Forelimb muscle (tissue), 1 donor: ENCODE results near the gene ZNF598. TPM values are rescaled to one million over a fixed set of nuclear protein-coding genes. Genes with fewer than 3 reads are reported as not detected.
"Not testable (repeated sequence)": the region's sequence is repeated elsewhere in the genome, so short reads cannot be mapped to it uniquely, and the experiment has no call there.

Experiments
- DNase-seq: peaks from one replicate; pipeline ENCODE4 v3.0.0-alpha.2; 2013; ENCODE audit warnings: low read depth
- polyA plus RNA-seq: library from polyadenylated mRNA; unstranded; fragments of 120-200 nt; gene quantifications from one replicate; pipeline ENCODE4 v1.2.1, GENCODE V29; 2013; ENCODE audit not compliant: insufficient read length

ZNF598 gene
- polyA plus RNA-seq, 1 donor, result 24.9 TPM

DNA sequence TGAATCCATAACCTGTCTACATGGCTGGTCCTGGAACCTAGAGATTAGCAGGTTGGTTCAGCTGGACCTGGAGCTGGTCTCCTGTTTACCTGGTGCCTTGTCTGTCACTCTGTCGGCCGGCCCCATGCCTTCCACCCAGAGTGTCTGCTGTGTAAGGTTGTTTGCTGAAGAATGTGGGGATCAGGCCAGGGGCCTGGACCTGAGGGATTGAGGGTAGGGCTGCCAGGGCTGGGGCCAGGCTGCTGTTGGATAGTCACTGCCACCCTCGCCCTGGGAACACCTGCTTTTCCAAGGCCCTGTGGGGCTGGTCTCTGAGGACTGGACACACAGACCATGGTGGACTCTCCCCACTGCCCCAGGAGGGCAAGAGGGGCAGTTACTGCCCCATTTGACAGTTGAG, 18.5 kb upstream of the ZNF598 start:
- no peak for DNase-seq

DNA sequence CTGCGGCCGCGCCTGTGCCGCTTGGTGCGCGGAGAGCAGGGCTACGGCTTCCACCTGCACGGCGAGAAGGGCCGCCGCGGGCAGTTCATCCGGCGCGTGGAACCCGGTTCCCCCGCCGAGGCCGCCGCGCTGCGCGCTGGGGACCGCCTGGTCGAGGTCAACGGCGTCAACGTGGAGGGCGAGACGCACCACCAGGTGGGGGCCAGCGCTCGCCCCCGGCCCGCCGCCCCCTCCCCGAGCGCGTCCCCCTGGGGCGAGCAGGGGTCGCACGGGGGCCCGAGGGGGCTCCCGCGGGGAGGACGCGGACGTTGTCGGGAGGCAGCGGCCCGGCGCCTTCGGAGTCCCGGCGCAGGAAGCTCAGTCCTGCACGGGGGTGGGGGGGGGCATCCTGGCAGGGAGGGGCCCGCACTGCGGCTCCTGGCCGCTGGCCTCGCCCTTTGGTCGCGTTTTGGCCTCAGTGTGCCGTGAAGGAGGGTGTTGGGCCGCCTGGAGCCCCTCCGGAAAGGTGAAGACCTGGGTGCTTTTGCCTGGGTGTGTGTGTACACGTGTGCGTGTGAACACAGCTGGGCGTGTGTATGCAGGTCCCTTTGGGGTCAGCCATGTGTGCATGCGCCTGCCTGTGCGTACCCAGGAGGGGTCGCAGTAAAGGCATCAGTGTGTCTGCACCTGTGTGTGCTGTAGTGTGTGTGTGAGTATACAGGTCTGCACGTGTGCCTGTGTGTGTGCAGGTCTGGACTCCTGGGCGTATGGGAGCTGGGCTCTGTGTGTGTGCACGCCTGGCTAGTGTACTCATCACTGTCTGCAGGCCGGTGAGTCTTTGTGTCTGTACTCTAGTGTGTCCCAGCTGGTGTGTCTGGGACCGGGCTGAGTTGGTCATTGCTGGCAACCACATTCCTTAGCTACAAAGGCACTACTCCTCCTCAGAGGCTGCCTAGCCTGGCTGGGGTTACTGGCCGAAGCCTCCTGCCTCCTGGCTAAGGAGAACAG, 17.7 kb upstream of the ZNF598 start:
- no peak for DNase-seq

DNA sequence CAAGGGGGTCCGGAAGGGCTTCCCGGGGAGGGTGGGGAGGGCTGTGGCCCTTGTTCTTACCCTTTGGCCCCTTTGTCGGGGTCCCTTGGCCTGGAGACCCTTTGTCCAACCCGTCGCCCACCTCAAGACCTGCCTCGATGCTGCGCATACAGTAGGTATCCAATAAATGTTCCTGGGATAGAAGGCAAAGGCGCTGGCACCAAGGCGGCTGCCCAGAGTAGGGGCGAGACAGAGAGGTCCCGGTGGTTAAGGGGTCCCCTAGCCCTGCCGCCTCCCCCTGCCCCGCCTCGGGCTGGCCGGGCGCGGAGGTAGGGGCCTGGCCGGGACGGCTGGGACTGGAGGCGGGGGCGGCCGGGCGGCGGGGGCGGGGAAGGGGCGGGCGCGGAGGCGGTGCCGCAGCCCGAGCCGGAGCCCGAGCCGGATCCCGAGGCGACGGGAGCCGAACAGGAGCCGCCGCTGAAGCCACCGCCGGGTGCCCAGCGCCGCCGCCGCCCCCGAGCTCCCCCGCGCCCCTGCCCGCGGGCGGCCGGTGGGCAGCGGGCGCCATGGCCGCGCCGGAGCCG, 16.9 kb upstream of the ZNF598 start, which contains the start of gene NHERF2:
Gene NHERF2 (plus strand): TSS at position 442 of the 563 bp plus-strand sequence. CDS start 104 bp downstream, at position 546.
- DNase-seq, result no peak

DNA sequence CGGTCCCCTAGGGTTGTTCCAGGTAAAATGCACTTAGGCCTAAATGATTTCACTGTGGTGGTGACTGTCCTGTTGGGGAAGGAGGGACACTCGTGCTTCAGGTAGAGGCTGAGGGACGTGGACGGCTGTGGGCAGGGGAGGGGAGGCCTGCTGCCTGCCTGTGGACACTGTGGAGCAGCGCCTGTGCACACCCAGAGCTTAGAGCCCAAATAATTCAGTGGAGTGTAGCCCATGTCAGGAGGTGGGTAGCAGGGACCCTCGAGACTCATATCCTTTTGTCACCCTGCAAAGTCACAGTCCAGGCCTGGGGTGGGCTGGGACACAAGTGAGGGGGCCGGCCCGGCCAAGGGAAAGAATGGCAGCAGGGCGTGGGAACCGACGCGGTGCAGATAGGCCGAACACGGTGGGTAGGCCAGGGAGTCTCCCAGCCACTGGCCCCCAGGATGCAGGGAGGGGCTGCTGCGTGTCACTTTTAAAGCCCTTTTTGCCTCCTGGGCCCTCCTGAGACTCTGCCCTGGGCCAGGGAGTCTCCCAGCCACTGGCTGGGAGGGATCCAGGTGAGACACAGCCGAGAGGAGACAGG, 16.3 kb upstream of the ZNF598 start:
- DNase-seq, result no peak

DNA sequence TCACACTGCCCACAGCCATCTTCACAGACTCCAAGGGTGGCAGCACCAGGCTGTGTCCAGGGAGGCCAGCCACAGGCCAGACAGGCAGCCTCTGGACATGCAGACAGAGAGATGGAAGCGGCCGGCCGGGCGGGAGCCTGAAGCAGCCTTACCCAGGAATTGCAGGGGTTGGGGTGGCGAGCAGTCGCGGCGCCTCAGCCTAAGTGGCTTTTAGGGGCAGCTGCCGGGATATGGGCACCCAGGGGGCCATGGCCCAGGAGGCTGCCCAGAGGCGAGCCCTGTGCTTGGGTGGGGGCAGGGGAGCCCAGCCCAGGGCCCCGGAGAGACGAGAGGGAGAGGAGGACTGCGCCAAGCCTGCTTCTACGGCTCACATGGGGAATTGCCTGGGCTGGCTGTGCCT, 15.6 kb upstream of the ZNF598 start:
- DNase-seq, result no peak

DNA sequence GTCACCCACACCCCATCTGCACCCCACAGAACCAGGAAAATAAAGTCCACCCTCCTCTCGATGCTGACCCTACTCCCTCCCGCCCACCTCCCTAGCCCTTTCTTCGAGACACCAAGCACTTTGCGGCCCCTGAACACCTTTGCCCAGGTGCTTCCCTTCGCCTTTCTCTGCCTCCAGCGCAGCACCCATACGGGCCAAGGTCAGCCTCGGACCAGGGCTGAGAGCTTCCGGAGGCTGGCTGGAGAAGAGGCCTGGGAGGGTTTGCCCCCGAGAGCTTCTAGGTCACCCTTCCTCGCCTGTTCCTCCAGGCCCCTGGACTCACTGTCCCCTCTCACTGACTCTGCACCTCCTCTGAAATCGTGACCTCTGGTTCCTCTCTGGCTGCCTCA, 14.4 kb upstream of the ZNF598 start:
- DNase-seq, result no peak

DNA sequence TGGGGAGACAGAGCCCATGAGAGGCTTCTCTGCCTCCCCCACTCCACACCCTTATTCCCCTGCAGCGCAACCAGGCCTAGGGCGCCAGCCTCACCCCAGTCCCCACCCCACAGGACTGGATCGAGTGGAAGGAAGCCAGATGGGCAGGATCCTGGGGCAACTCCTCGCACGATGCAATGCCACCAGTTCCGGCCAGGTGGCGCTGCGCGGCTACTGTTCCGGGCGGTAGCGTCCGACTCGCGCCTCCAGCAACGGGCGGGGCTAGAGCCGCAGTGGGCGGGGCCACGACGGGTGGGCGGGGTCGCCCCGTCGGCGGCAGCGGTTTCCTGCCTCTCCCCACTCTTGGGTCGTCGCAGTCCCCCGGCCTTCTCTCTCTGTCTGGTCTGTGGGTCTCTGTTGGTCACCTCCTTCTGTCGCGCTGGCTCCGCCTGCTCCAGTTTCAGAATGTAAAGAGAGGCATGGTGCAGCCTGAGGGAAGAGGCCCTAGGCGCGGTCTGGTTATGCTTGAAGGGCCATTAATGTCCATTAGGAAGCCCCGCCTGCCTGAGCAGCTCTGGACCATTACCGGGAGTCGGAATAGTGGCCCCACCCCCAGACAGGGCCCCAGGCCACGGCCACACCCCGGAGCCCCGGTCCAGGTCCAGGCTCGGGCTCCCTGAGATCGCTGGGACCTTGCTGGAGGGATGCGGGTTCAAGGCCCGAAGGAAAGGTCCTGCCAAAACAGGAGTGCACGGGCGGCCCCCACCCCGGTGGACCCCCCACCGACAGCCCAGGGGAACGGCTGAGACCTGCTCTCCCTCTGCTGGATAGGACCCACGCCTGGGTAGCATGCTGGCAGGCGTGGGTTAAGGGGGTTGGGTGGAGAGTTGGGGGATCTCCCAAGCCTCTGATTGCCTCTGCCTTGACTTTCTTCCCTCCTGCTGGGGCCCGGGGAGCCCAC, 13.7 kb upstream of the ZNF598 start:
- no peak for DNase-seq

DNA sequence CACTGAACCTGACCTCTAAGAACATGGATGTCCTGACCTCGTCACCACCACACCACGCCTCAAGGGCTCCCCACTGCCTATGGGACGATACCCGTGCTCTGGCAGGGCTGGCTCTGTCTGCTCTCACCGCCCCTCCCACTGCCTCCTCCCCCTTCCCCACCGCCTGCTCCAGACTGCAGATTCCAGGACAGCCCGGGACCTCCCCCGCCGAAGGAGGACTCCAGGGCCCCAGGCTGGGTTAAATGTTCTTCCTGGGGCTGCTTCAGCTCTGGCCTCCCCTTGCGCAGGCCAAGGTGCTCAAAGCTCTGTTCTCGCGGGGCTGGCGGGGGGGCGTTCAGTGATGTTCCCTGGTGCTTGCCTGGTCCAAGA, 13.1 kb upstream of the ZNF598 start:
- no peak for DNase-seq

DNA sequence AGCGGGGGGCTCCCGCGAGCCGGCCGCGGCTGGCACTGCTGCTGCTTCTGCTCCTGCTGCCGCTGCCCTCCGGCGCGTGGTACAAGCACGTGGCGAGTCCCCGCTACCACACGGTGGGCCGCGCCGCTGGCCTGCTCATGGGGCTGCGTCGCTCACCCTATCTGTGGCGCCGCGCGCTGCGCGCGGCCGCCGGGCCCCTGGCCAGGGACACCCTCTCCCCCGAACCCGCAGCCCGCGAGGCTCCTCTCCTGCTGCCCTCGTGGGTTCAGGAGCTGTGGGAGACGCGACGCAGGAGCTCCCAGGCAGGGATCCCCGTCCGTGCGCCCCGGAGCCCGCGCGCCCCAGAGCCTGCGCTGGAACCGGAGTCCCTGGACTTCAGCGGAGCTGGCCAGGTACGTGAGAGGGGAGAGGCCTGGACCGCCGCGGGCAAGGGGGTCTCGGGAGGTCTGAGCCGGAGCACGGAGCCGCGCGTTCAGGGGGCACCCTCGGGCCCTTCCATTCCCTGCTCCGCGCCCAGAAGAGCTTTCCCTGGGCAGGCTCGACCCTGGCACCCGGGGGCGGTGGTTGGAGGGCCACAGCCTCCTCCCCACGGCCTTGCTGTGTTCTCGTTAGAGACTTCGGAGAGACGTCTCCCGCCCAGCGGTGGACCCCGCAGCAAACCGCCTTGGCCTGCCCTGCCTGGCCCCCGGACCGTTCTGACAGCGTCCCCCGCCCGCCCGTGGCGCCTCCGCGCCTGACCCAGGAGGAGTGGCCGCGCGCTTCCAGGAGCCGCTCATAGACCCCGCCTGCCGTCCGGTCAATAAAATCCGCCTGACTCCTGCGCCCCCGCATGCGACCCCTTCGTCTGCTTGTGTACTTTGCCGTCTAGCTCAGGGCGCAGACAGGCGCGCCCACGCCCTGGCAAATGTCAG, 10.6 kb upstream of the ZNF598 start:
- DNase-seq, result no peak

DNA sequence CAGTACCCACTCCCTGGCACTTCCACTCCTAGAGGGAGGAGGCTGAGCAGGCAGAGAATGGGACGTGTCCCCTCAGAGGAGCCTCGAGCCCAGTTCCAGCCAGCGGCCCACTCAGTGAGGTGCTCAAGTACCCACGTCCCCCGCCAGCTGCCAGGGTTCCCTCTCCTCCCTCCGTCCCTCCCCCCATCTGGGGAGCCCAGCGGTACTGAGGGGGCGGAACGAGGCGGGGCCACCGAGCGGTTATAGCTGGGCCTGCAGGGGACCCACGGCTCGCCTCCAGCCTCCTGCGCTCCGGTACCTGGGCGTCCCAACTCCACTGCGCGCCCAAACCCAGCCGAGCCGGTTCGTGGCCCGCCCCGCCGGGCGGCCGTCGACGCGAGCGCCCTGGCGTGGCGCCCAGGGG, 9.9 kb upstream of the ZNF598 start, which contains the start of gene NPW:
Gene NPW (plus strand): TSS at position 268 of the 403 bp plus-strand sequence.
- no peak for DNase-seq

DNA sequence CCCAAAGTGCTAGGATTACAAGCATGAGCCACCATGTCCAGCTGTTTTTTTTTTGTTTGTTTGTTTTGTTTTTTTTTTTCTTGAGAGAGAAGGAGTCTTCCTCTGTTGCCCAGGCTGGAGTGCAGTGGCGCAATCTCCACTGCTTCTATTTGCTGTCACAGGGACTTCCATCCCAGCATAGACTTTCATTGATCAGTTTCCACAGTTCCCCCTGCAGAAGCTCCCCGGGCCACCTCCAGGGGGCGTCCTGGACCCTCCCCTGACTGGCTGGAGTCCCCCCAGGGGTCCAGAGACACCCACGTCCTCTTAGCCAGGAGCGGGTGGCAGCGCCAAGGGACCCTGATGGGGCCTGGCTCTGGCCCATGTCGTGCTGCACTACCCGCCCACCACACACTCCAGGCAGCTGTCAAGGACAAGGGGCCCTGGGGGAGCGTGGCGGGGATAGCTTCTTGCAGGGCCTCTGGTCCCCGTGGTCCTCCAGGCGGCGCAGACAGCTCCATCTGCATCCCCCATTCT, 6.8 kb upstream of the ZNF598 start:
- DNase-seq, result no peak

DNA sequence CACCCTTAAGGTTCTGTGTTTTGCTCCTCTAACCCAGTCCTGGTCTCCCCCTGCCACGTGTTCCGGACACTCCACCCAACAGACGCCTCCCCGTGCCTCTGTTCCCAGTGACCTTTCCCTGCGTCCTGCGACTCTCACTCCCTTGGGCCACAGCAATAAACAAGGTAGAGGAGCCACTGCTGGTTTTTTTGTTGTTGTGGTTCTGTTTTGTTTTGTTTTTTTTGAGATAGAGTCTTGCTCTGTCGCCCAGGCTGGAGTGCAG, 6.3 kb upstream of the ZNF598 start:
- no peak for DNase-seq

DNA sequence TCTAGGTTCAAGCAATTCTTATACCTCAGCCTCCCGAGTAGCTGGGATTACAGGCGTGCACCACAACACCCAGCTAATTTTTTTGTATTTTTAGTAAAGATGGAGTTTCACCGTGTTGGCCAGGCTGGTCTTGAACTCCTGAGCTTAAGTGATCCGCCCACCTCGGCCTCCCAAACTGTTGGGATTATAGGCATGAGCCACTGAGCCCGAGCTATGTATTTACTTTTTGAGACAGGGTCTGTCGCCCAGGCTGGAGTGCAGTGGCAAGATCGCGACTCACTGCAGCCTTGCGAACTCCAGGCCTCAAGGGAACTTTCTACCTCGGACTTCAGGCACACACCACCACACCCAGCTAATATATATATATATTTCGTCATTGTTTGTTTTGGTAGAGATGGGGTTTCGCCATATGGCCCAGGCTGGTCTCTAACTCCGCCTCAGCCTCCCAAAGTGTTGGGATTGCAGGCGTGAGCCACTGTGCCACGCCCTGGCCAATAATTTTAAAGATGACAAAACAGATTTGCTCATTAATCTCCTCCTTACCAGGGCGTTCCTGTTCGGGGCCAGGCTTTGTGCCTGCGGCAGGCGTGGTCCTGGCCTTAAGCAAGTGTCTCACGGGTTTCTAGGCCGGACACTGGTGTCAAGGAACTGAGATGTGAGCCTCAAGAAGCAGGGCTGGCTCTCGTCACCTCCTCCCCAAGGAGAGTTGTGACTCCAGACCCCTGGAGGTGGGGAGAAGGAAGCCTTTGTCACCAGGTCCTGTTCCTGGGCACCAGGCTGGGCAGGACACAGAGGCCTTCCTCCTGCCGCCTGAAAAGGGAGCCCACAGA, 5.7 kb upstream of the ZNF598 start:
- DNase-seq, result no peak

DNA sequence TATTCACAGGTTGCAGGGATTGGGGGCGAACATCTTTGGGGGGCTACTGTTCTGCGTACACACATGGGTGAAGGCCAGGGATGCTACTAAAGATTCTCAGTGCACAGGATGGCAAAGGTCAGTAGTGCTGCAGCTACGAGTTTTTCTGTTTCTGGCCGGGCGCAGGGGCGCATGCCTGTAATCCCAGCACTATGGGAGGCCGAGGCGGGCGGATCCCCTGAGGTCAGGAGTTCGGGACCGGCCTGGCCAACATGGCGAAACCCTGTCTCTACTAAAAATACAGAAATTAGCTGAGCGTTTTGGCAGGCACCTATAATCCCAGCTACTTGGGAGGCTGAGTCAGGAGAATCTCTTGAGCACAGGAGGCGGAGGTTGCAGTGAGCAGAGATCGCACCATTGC, 3.9 kb upstream of the ZNF598 start:
- no peak for DNase-seq

DNA sequence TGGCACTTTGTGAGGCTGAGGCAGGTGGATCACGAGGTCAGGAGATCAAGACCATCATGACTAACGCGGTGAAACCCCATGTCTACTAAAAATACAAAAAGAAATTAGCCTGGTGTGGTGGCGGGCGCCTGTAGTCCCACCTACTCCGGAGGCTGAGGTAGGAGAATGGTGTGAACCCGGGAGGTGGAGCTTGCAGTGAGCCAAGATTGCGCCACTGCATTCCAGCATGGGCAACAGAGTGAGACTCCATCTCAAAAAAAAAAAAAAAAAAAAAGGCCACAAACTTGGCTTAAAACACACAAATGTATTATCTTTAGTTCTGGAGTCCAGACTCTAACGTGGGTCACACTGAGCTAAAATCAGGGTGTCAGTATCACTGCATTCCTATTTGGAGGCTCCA, 2.1 kb upstream of the ZNF598 start:
- not testable (repeated sequence) for DNase-seq

DNA sequence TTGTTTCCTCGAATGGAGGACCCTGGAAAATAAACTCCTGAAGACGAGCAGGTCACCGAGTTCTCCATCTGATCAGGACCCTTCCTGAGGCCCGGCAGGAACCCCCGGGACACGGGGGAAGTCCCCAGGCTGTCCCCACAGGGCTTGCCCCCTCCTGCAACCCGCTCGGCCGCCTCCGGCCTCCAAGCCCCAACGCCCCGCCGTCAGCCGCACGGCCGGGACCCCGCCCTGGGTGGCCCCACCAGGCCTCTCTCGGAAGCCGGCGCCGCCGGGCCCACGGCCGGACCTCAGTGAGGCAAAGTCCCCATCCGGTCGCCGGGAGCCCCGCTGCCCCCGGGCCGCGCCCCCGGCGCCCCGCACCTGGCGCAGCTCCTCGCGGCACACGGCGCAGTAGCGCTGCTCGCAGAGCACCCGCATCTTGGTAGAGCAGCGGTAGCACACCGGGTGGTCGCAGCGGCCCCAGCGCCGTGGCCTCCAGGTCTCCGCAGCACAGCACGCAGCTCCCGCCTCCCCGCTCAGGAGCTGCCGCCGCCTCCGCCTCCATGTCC, 383 bp downstream of the ZNF598 start:
- no peak for DNase-seq

DNA sequence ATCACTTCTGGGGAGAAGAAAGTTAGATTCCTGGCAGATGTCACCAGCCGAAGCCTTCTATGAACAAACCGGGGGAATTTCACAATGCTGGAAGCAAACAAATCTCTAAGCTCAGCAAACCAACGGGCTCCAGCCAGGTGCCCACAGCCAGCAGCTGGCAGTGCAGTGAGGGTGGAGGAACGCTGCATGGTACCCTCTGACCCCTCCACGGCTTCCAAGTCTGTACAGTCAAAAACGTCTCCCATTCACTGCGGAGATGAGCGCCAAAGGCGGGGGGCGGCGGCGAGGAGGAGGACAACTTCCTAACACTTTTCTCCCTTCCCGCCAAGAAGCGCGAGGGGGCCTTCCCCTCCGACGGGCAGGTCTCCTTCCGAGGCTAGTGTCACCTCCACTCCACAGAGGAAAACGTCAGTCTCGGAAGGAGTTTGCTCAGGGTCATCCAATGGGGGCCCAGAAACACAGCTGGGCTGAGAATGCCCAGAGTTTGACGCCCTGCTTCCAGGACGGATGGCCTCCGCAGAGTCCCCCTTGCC, 924 bp downstream of the ZNF598 start:
- DNase-seq, result no peak

DNA sequence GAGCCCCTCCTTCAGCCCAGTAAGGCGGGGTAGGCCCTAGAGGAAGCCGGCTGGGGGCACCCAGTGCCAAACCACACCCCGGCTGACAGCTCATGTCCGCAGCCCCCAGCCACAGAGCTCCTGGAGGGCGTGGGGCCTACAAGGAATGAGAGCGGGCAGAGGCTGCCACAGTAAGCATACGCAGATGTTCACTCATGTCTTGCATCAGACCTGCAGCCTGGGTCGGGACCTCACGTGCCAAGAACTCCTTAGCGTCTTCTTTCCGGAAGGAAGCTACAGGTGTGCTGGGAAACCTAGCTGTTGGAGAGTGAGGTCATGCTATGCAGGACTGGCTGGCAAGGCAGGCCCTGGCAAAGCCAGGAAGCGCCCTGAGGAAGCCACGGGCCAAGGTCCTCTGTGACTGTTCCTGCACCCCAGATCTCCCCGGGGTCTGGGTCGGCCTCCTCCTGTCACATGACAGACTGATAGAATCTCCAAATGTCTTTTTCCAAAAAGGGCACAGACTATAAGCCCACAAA, 1.6 kb downstream of the ZNF598 start:
- no peak for DNase-seq
